A673 (cell line): ENCODE data around the gene PCBP3. TPM values are rescaled to one million over a fixed set of nuclear protein-coding genes. Genes with fewer than 3 reads are reported as not detected.

ENCODE experiments used
- BruUV-seq: library from RNA; stranded (reverse); fragments of 400-500 nt; replicated peaks from 2 replicates; lab custom pipeline; 2021; lab: Mats Ljungman, UMichigan
- CTCF ChIA-PET: fragments of 300-600 bp; sonication (Branson Sonifier 250); formaldehyde crosslinking; loops from one replicate; lab custom pipeline; 2022; ENCODE audit warnings: antibody characterized with exemption; lab: Charles Lee
- POLR2A ChIA-PET: fragments of 300-600 bp; sonication (Branson Sonifier 250); formaldehyde crosslinking; loops from one replicate; lab custom pipeline; 2022; ENCODE audit warnings: antibody characterized with exemption; ENCODE audit not compliant: low non-redundant PET; lab: Charles Lee
- DNase-seq: peaks from one replicate; pipeline ENCODE4 v3.0.0-alpha.2; 2015; ENCODE audit warnings: low spot score
- H3K27ac ChIP-seq: fragments of 200-600 bp; sonication (generic); 2 replicates; pipeline ENCODE4 v1.5.1; 2016; ENCODE audit warnings: mixed run types, low read depth, mild to moderate bottlenecking, mixed read lengths, antibody characterized with exemption, low read length; ENCODE audit not compliant: poor library complexity, severe bottlenecking
- H3K27me3 ChIP-seq: fragments of 200-600 bp; sonication (generic); replicated peaks from 2 replicates; pipeline ENCODE4 v1.6.1; 2017; ENCODE audit warnings: mixed run types, low read depth, mild to moderate bottlenecking, mixed read lengths, antibody characterized with exemption, low read length; ENCODE audit not compliant: insufficient read depth, poor library complexity
- H3K36me3 ChIP-seq: fragments of 200-600 bp; sonication (generic); 2 replicates; pipeline ENCODE4 v1.6.1; 2016; ENCODE audit warnings: mixed run types, mild to moderate bottlenecking, mixed read lengths, antibody characterized with exemption, low read length; ENCODE audit not compliant: insufficient read depth, poor library complexity, severe bottlenecking
- H3K4me1 ChIP-seq: fragments of 200-600 bp; sonication (generic); 2 replicates; pipeline ENCODE4 v1.6.1; 2017; ENCODE audit warnings: mixed run types, mild to moderate bottlenecking, mixed read lengths, antibody characterized with exemption, low read length; ENCODE audit not compliant: insufficient read depth, poor library complexity, severe bottlenecking
- H3K4me3 ChIP-seq: fragments of 200-600 bp; sonication (generic); 2 replicates; pipeline ENCODE4 v1.5.1; 2016; ENCODE audit warnings: low read depth, mixed run types, mild to moderate bottlenecking, mixed read lengths, low read length; ENCODE audit not compliant: poor library complexity, severe bottlenecking
- H3K9me3 ChIP-seq: fragments of 200-600 bp; sonication (generic); 2 replicates; pipeline ENCODE4 v1.6.1; 2016; ENCODE audit warnings: mixed run types, low read depth, mild to moderate bottlenecking, mixed read lengths, antibody characterized with exemption, low read length; ENCODE audit not compliant: poor library complexity, severe bottlenecking
- CTCF ChIP-seq: fragments of 300-800, 200-600 bp; sonication (generic); conservative IDR thresholded peaks from 2 replicates; pipeline ENCODE4 v1.5.1; 2017; ENCODE audit warnings: low read depth, mild to moderate bottlenecking, antibody characterized with exemption, low read length, moderate library complexity, mixed read lengths
- EZH2 ChIP-seq: fragments of 200-600 bp; sonication (generic); IDR thresholded peaks from 2 replicates; pipeline ENCODE4 v1.6.1; 2017; ENCODE audit warnings: borderline replicate concordance, low read depth, mild to moderate bottlenecking, mixed read lengths, antibody characterized with exemption, low read length; ENCODE audit not compliant: poor library complexity, severe bottlenecking
- intact Hi-C: fragments of 100-400 bp; cut with micrococcal nuclease; formaldehyde crosslinking; loops from one replicate; pipeline ENCODE4 v1.10.0; 2022; ENCODE audit not compliant: unreplicated experiment
- total RNA-seq: library from RNA; stranded (reverse); gene quantifications from 2 replicates; pipeline ENCODE4 v1.2.3, GENCODE V29; 2021

Gene PCBP3
- total RNA-seq, 1 experiment from 2014 or later = 25.6 TPM

- ChIA-PET POLR2A (no interaction called here), CTCF (no interaction called here)
- TF ChIP-seq EZH2 (no peak), CTCF (no peak)
- H3K4me1 ChIP-seq = no peaks in the 10 kb centered on the region
- no peak overlapping the region for H3K27ac ChIP-seq
- H3K27me3 ChIP-seq = no peaks in the 10 kb centered on the region
- intact Hi-C loops = no loop called here
- H3K36me3 ChIP-seq = no peaks in the 10 kb centered on the region
- DNase-seq = no peak
- H3K9me3 ChIP-seq = peaks cover 19% of the 10 kb centered on the region
- no TSS peak for BruUV-seq
- H3K4me3 ChIP-seq = no peak overlapping the region
Observed at GRCh38 chr21:45713613-45714012, 70.1 kb downstream of the PCBP3 start.

GRCh38 chr21:45715441-45715840 is 71.9 kb downstream of the PCBP3 start:
- H3K4me1 ChIP-seq = no peaks in the 10 kb centered on the region
- no peak overlapping the region for H3K4me3 ChIP-seq
- no TSS peak for BruUV-seq
- H3K27ac ChIP-seq = no peak overlapping the region
- no peak for DNase-seq
- ChIA-PET POLR2A (no interaction called here), CTCF (no interaction called here)
- H3K36me3 ChIP-seq = no peaks in the 10 kb centered on the region
- TF ChIP-seq EZH2 (no peak), CTCF (no peak)
- H3K9me3 ChIP-seq = peaks cover 19% of the 10 kb centered on the region
- intact Hi-C loops = no loop called here
- no peaks in the 10 kb centered on the region for H3K27me3 ChIP-seq

GRCh38 chr21:45718413-45718812 is 74.9 kb downstream of the PCBP3 start:
- DNase-seq = no peak
- H3K27ac ChIP-seq = no peak overlapping the region
- CTCF ChIA-PET = no interaction called here
- H3K9me3 ChIP-seq = peaks cover 11% of the 10 kb centered on the region
- intact Hi-C loops = loop anchor here (2.0 kb wide), 1 partner anchor 20 kb away; no protein-coding TSS in a partner anchor
- H3K36me3 ChIP-seq = no peaks in the 10 kb centered on the region
- TF ChIP-seq EZH2 = no peak
- TF ChIP-seq CTCF = no peak
- no TSS peak for BruUV-seq
- peaks cover 13% of the 10 kb centered on the region for H3K4me1 ChIP-seq
- POLR2A ChIA-PET = no interaction called here
- H3K4me3 ChIP-seq = no peak overlapping the region
- no peaks in the 10 kb centered on the region for H3K27me3 ChIP-seq
